A549 (cell line): Measurements from ENCODE around the gene SLC15A3. TPM values are rescaled to one million over a fixed set of nuclear protein-coding genes. Genes with fewer than 3 reads are reported as not detected.

Experiments used
- ATAC-seq, 2 experiments: fragments of 200-7000 bp in 1 of 2; fragments of >200 bp in 1 of 2; cut with Nextera tagmentation in 1 of 2; cut with Tn5 transposase in 1 of 2; 3 replicates each; pipeline versions ENCODE4 v1.8.0 to v1.9.1; 2018 to 2020; ENCODE audit warnings: mild to moderate bottlenecking in 1 of 2, moderate library complexity in 1 of 2
- CTCF ChIA-PET: fragments of 300-600 bp; sonication (Branson Sonifier 250); formaldehyde crosslinking; extraction: SDS; loops from one replicate; lab custom pipeline; 2021; ENCODE audit warnings: antibody characterized with exemption, inconsistent platforms; lab: Yijun Ruan, JAX
- POLR2A ChIA-PET: fragments of 350-600 bp; formaldehyde crosslinking; extraction: SDS; loops from one replicate; lab custom pipeline; 2021; ENCODE audit warnings: antibody characterized with exemption, inconsistent platforms; lab: Yijun Ruan, JAX
- DNase-seq, 2 experiments: peaks; one replicate each; pipeline versions ENCODE4 v3.0.0 to v3.0.0-alpha.2; 2011 to 2016; ENCODE audit warnings: low read depth in 1 of 2, low spot score in 1 of 2
- FAIRE-seq: peaks from 2 replicates; lab custom pipeline; 2011; peaks lifted over from hg19 to GRCh38; lab: Jason Lieb, UNC
- H3K27ac ChIP-seq, 2 experiments: fragments of >200 bp; sonication (Bioruptor Twin); formaldehyde crosslinking; 3 replicates each; pipeline ENCODE4 v1.5.1; 2016 to 2017
- H3K4me1 ChIP-seq: fragments of >200 bp; sonication (Bioruptor Twin); formaldehyde crosslinking; 3 replicates; pipeline ENCODE4 v1.6.1; 2016
- H3K4me2 ChIP-seq: fragments of >200 bp; sonication (Bioruptor Twin); formaldehyde crosslinking; 3 replicates; pipeline ENCODE4 v1.6.1; 2016
- H3K4me3 ChIP-seq: fragments of >200 bp; sonication (Bioruptor Twin); formaldehyde crosslinking; 3 replicates; pipeline ENCODE4 v1.5.1; 2016
- H3K9me3 ChIP-seq: fragments of >200 bp; sonication (Bioruptor Twin); formaldehyde crosslinking; 3 replicates; pipeline ENCODE4 v1.6.1; 2016
- ATOH8 ChIP-seq: fragments of 250-450 bp; sonication (Bioruptor Pico); IDR thresholded peaks from 2 replicates; pipeline ENCODE4 v1.5.0; 2020; ENCODE audit warnings: low read depth, mild to moderate bottlenecking, moderate library complexity
- CBX2 ChIP-seq: fragments of 200-600 bp; sonication (generic); IDR thresholded peaks from 2 replicates; pipeline ENCODE4 v1.6.1; 2016; ENCODE audit warnings: low read depth, mild to moderate bottlenecking, borderline replicate concordance
- E2F6 ChIP-seq: IDR thresholded peaks from 2 replicates; pipeline ENCODE4 v1.6.1; 2012; ENCODE audit warnings: low read depth, borderline replicate concordance
- EHF ChIP-seq: fragments of 250-450 bp; sonication (Bioruptor Pico); IDR thresholded peaks from 2 replicates; pipeline ENCODE4 v1.5.0; 2020; ENCODE audit warnings: mild to moderate bottlenecking
- EP300 ChIP-seq, 2 experiments: fragments of >200 bp; sonication (Bioruptor Twin); formaldehyde crosslinking; IDR thresholded peaks; 2 replicates in 1 of 2; 3 replicates in 1 of 2; pipeline ENCODE4 v1.6.1; 2016 to 2017
- FOSB ChIP-seq: fragments of 250-450 bp; sonication (Bioruptor Pico); IDR thresholded peaks from 2 replicates; pipeline ENCODE4 v1.5.0; 2020; ENCODE audit warnings: mild to moderate bottlenecking, moderate library complexity
- FOXS1 ChIP-seq: fragments of 250-450 bp; sonication (Bioruptor Pico); IDR thresholded peaks from 2 replicates; pipeline ENCODE4 v1.5.0; 2020; ENCODE audit warnings: mild to moderate bottlenecking, moderate library complexity
- GATA3 ChIP-seq: IDR thresholded peaks from 2 replicates; pipeline ENCODE4 v1.6.1; 2012; ENCODE audit warnings: borderline replicate concordance
- HEYL ChIP-seq: fragments of 250-450 bp; sonication (Bioruptor Pico); IDR thresholded peaks from 2 replicates; pipeline ENCODE4 v1.8.0; 2021; ENCODE audit warnings: mild to moderate bottlenecking, moderate library complexity
- HMGXB4 ChIP-seq: fragments of 250-450 bp; sonication (Bioruptor Pico); IDR thresholded peaks from 2 replicates; pipeline ENCODE4 v1.5.0; 2021; ENCODE audit warnings: mild to moderate bottlenecking, moderate library complexity, borderline replicate concordance
- HOXA7 ChIP-seq: fragments of 250-450 bp; sonication (Bioruptor Pico); IDR thresholded peaks from 2 replicates; pipeline ENCODE4 v1.5.0; 2020; ENCODE audit warnings: mild to moderate bottlenecking, moderate library complexity
- HOXB13 ChIP-seq: fragments of 250-450 bp; sonication (Bioruptor Pico); IDR thresholded peaks from 2 replicates; pipeline ENCODE4 v1.5.0; 2020; ENCODE audit warnings: low read depth, mild to moderate bottlenecking, moderate library complexity
- JUNB ChIP-seq: fragments of >200 bp; sonication (Bioruptor Twin); formaldehyde crosslinking; IDR thresholded peaks from 2 replicates; pipeline ENCODE4 v1.6.1; 2016
- KDM1A ChIP-seq: fragments of 200-600 bp; sonication (generic); IDR thresholded peaks from 2 replicates; pipeline ENCODE4 v1.6.1; 2016; ENCODE audit warnings: low read depth, mild to moderate bottlenecking
- PBX3 ChIP-seq: IDR thresholded peaks from 2 replicates; pipeline ENCODE4 v1.6.1; 2012
- POLR2A ChIP-seq: IDR thresholded peaks from 2 replicates; pipeline ENCODE4 v1.6.1; 2012; ENCODE audit warnings: mild to moderate bottlenecking, low read length
- RCOR1 ChIP-seq: fragments of 150-350 bp; IDR thresholded peaks from 2 replicates; pipeline ENCODE4 v1.6.1; 2014; ENCODE audit warnings: antibody characterized with exemption, low read length, low read depth
- REST ChIP-seq: fragments of 200-600 bp; sonication (generic); IDR thresholded peaks from 2 replicates; pipeline ENCODE4 v1.6.1; 2016; ENCODE audit warnings: antibody characterized with exemption, mild to moderate bottlenecking, moderate library complexity
- RFX5 ChIP-seq: fragments of 450-650 bp; IDR thresholded peaks from 2 replicates; pipeline ENCODE4 v1.7.1; 2014; ENCODE audit warnings: antibody characterized with exemption, mild to moderate bottlenecking, moderate library complexity
- SREBF2 ChIP-seq: fragments of 450-650 bp; IDR thresholded peaks from 2 replicates; pipeline ENCODE4 v1.6.1; 2014; ENCODE audit warnings: mild to moderate bottlenecking, moderate library complexity
- ZC3H11A ChIP-seq: fragments of 450-650 bp; IDR thresholded peaks from 2 replicates; pipeline ENCODE4 v1.6.1; 2014; ENCODE audit warnings: antibody characterized with exemption, mild to moderate bottlenecking
- ZNF302 ChIP-seq: fragments of 250-450 bp; sonication (Bioruptor Pico); IDR thresholded peaks from 2 replicates; pipeline ENCODE4 v1.9.0; 2021; ENCODE audit warnings: inconsistent platforms, mild to moderate bottlenecking, moderate library complexity
- ZSCAN20 ChIP-seq: fragments of 250-450 bp; sonication (Bioruptor Pico); IDR thresholded peaks from 2 replicates; pipeline ENCODE4 v1.8.0; 2022; ENCODE audit warnings: mild to moderate bottlenecking, moderate library complexity
- WGBS: methylation state at CpG from one replicate; pipeline ENCODE4 v1.1.6; 2017; ENCODE audit errors: missing lambda C conversion rate; 5-methylcytosine and 5-hydroxymethylcytosine counted together
- polyA plus RNA-seq, 4 experiments: library from polyadenylated mRNA; depleted of rRNA in 3 of 4; stranded (reverse); fragments of >200 nt; fragmentation: RNase III in 1 of 4; extraction: RNeasy Plus Mini Kit Qiagen cat#74134 plus additional on column Dnase treatment in 1 of 4; gene quantifications; 2 replicates in 3 of 4; 3 replicates in 1 of 4; pipeline ENCODE4 v1.2.3, GENCODE V29; 2011 to 2017
- TF ChIP-seq, protein P1 (sequence below): IDR thresholded peaks from 2 replicates; pipeline ENCODE4 v1.6.1; 2012
- TF ChIP-seq, protein P2 (sequence below): fragments of 450-650 bp; IDR thresholded peaks from 2 replicates; pipeline ENCODE4 v1.6.1; 2014; ENCODE audit warnings: antibody characterized with exemption

Gene SLC15A3
- polyA plus RNA-seq, 2 of the 4 experiments (the other 2 are of a cell fraction): not detected

DNA sequence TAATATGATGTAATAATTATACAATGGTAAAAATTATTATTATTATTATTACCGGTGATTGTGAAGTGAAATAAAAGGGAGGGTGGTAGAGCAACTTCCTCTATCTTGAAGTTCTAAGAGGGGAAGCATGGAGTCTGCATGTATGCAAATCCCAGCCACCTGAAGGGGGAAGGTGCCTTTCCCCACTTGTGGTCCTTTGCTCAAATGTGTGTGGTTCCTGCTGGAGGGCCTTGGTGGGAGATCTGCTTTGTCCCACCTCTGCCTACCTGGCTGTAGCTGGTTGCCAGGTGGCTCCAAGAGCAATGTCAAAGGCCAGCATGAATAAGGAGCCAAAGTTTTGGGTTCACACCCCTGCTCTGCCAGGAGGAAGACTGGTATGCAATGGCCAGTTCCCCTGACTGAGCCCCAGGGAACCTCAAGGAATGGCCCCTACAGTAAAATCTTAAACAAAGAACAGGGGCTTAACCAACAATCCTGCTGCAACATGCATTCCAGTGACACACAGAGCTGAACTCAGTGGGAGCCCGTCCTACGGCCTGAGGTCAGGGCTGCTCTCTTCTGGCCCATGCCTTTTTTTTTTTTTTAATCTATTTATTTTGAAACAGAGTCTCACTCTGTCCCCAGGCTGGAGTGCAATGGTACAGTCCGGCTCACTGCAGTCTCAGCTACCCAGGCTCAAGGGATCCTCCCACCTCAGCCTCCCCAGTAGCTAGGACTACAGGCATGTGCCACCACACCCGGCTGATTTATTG lies 19.2 kb downstream of the SLC15A3 start:
- CTCF ChIA-PET: interaction anchor here (1.4 to 1.7 kb wide), 2 partner anchors 8 to 9 kb away, joined by 6 to 8 read pairs; no protein-coding TSS in a partner anchor
- DNase-seq: no peak
- H3K9me3 ChIP-seq: no peaks in the 10 kb centered on the region

GRCh38 chr11:60931917-60932316 lies 20.1 kb downstream of the SLC15A3 start:
- ATAC-seq: no peak

More for the DNA sequence above, 19.2 kb downstream of the SLC15A3 start:
- Histone ChIP-seq H3K27ac (no peak overlapping the region), H3K4me1 (no peaks in the 10 kb centered on the region), H3K4me2 (no peak overlapping the region), H3K4me3 (no peak overlapping the region)
- no peak for ATAC-seq
- POLR2A ChIA-PET: no interaction called here
- WGBS: 84% methylated on average over 5 of the region's 5 CpGs
- no peak for TF ChIP-seq SREBF2
- no peak for TF ChIP-seq ATOH8 (CRISPR knock-in tag)
- no peak for TF ChIP-seq ZNF302 (CRISPR knock-in tag)
- no peak for TF ChIP-seq HEYL (CRISPR knock-in tag)
- TF ChIP-seq CBX2: no peak
- no peak for TF ChIP-seq POLR2A
- no peak for TF ChIP-seq ZC3H11A
- TF ChIP-seq FOXS1 (CRISPR knock-in tag): no peak
- no peak for TF ChIP-seq HOXA7 (CRISPR knock-in tag)
- TF ChIP-seq KDM1A: no peak
- no peak for TF ChIP-seq EHF (CRISPR knock-in tag)
- no peak for TF ChIP-seq HMGXB4
- TF ChIP-seq, protein P1, sequence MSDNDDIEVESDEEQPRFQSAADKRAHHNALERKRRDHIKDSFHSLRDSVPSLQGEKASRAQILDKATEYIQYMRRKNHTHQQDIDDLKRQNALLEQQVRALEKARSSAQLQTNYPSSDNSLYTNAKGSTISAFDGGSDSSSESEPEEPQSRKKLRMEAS: no peak
- no peak for FAIRE-seq

More at GRCh38 chr11:60931917-60932316, 20.1 kb downstream of the SLC15A3 start:
- Histone ChIP-seq H3K4me2 (no peak overlapping the region), H3K27ac (no peak overlapping the region)
- no peak for DNase-seq
- TF ChIP-seq PBX3: no peak
- no peak for TF ChIP-seq EP300 (IDR thresholded peaks at IDR 0.05)
- TF ChIP-seq REST: no peak
- no peak for TF ChIP-seq GATA3
- no peak for TF ChIP-seq JUNB
- no peak for TF ChIP-seq E2F6
- TF ChIP-seq ATOH8 (CRISPR knock-in tag): no peak
- TF ChIP-seq RCOR1: no peak
- TF ChIP-seq, protein P2, sequence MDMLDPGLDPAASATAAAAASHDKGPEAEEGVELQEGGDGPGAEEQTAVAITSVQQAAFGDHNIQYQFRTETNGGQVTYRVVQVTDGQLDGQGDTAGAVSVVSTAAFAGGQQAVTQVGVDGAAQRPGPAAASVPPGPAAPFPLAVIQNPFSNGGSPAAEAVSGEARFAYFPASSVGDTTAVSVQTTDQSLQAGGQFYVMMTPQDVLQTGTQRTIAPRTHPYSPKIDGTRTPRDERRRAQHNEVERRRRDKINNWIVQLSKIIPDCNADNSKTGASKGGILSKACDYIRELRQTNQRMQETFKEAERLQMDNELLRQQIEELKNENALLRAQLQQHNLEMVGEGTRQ: no peak
- no peak for TF ChIP-seq FOSB (CRISPR knock-in tag)
- no peak for TF ChIP-seq ZSCAN20 (CRISPR knock-in tag)
- no peak for TF ChIP-seq ZC3H11A
- TF ChIP-seq RFX5: no peak
- TF ChIP-seq HOXB13 (CRISPR knock-in tag): no peak
- TF ChIP-seq, all 56 proteins: peak for 0
- no peaks in the 10 kb centered on the region for H3K9me3 ChIP-seq
- POLR2A ChIA-PET: no interaction called here
- 95% methylated on average over 8 of the region's 9 CpGs for WGBS
- no peaks in the 10 kb centered on the region for H3K4me1 ChIP-seq
- CTCF ChIA-PET: interaction anchor here (1.3 to 1.7 kb wide), 3 partner anchors 9 to 197 kb away, joined by 3 to 8 read pairs (median 4); no protein-coding TSS in a partner anchor
- FAIRE-seq: no peak
- H3K4me3 ChIP-seq: no peak overlapping the region
